Karpas-422 (cell line): ENCODE data around the gene SCUBE1. TPM values are rescaled to one million over a fixed set of nuclear protein-coding genes. Genes with fewer than 3 reads are reported as not detected.

Source experiments
- DNase-seq: peaks from one replicate; pipeline ENCODE4 v3.0.0-alpha.2; 2015
- H2AFZ ChIP-seq: fragments of 200-600 bp; sonication (generic); 2 replicates; pipeline ENCODE4 v1.6.1; 2014; ENCODE audit warnings: antibody characterized with exemption, low read length, mixed read lengths
- H3K27ac ChIP-seq: fragments of 200-600 bp; sonication (generic); 2 replicates; pipeline ENCODE4 v1.5.1; 2014; ENCODE audit warnings: mild to moderate bottlenecking, low read length, moderate library complexity
- H3K27me3 ChIP-seq: fragments of 200-600 bp; sonication (generic); 2 replicates; pipeline ENCODE4 v1.6.1; 2014; ENCODE audit warnings: low read length, mixed read lengths
- H3K36me3 ChIP-seq: fragments of 200-600 bp; sonication (generic); 2 replicates; pipeline ENCODE4 v1.6.1; 2014; ENCODE audit warnings: low read length, mixed read lengths; ENCODE audit not compliant: insufficient read depth
- H3K4me1 ChIP-seq: fragments of 200-600 bp; sonication (generic); 2 replicates; pipeline ENCODE4 v1.6.1; 2014; ENCODE audit warnings: mild to moderate bottlenecking, low read length, mixed read lengths
- H3K4me2 ChIP-seq: fragments of 200-600 bp; sonication (generic); 2 replicates; pipeline ENCODE4 v1.6.1; 2014; ENCODE audit warnings: low read length, low read depth, mild to moderate bottlenecking; ENCODE audit not compliant: poor library complexity, severe bottlenecking
- H3K4me3 ChIP-seq: fragments of 200-600 bp; sonication (generic); 2 replicates; pipeline ENCODE4 v1.5.1; 2014; ENCODE audit warnings: mild to moderate bottlenecking, antibody characterized with exemption, low read length, mixed read lengths
- H3K79me2 ChIP-seq: fragments of 200-600 bp; sonication (generic); 2 replicates; pipeline ENCODE4 v1.6.1; 2014; ENCODE audit warnings: mild to moderate bottlenecking, low read length, mixed read lengths
- H3K9ac ChIP-seq: fragments of 200-600 bp; sonication (generic); 2 replicates; pipeline ENCODE4 v1.6.0; 2014; ENCODE audit warnings: low read length
- H3K9me2 ChIP-seq: fragments of 200-600 bp; sonication (generic), shearing (Covaris generic); replicated peaks from 2 replicates; pipeline ENCODE4 v1.6.0; 2014; ENCODE audit warnings: mild to moderate bottlenecking, low read length, moderate library complexity; ENCODE audit not compliant: insufficient read depth
- H3K9me3 ChIP-seq: fragments of 300-700, 200-600 bp; sonication (generic); 2 replicates; pipeline ENCODE4 v1.6.1; 2014; ENCODE audit warnings: low read length, mixed read lengths
- H4K20me1 ChIP-seq: fragments of 200-600 bp; sonication (generic); 2 replicates; pipeline ENCODE4 v1.6.1; 2014; ENCODE audit warnings: mild to moderate bottlenecking, antibody characterized with exemption, low read length, low read depth; ENCODE audit not compliant: insufficient read depth
- total RNA-seq: library from RNA; depleted of rRNA; stranded (reverse); fragments of >200 nt; shearing (Covaris generic); gene quantifications from 2 replicates; pipeline ENCODE4 v1.2.3, GENCODE V29; 2014; ENCODE audit warnings: low replicate concordance

SCUBE1 gene
- total RNA-seq, 1 experiment from 2014 or later: not detected

DNA sequence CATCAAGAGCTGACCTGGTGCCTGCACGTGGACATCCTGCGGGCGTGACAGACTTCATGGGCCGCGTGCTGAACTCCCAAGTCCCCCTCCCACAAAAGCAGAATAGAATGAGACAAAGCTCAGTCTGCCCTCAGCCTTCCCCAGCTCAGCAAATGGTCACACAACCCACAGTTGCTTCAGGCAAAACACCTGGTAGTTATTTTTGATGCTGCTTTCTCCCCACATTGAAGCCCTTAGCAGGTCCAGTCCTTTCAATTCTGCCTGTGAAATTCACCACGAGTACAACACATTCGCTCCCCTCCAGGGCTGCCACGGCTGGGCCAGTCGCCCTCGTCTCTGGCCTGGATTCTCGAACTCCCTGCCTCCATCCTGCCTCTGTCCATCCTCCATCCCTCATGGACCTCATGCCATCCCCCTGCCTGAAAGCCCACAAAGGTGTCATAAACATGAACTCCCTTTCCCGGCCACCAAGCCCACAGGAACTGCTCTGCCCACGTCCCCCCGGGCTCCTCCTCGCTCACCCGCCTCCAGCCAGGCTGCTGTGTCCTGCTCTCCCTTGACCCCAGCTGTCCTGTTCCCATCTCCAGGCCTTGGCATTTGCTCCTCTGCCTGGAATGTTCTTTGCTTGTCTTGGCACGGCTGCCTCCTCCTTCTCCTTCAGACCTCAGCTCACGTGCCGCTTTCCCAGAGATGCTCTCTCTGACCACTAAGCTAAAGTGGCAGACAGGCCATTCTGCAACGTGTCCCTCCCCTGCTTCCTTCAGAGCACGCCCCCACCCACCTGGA, 42.1 kb downstream of the SCUBE1 start:
- H3K4me1 ChIP-seq: no peaks in the 10 kb centered on the region
- no peaks in the 10 kb centered on the region for H3K9me2 ChIP-seq

DNA sequence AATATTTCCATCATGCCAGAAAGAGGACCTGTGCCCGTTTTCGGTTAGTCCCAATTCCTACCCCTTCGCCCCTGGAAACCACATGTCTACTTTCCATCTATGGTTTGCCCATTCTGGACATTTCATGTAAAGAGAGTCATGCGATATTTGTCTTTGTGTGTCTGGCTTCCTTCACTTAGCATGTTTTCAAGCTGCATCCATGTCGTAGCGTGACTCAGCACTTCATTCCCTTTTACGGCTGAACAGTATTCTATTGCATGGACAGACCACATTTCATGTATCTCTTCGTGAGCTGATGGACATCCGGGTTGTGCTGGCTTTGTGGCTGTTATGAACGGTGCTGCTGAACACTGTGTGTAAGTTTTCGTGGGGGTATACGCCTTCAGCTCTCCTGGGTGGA, 43.4 kb downstream of the SCUBE1 start:
- Histone ChIP-seq H3K27ac (no peak overlapping the region), H4K20me1 (no peaks in the 10 kb centered on the region), H3K9me2 (no peaks in the 10 kb centered on the region), H2AFZ (no peak overlapping the region), H3K9ac (no peak overlapping the region), H3K4me1 (no peaks in the 10 kb centered on the region), H3K27me3 (no peaks in the 10 kb centered on the region), H3K4me2 (no peak overlapping the region), H3K4me3 (no peak overlapping the region), H3K9me3 (no peaks in the 10 kb centered on the region), H3K36me3 (no peaks in the 10 kb centered on the region), H3K79me2 (no peaks in the 10 kb centered on the region)
- DNase-seq: no peak

More for the DNA sequence above, 42.1 kb downstream of the SCUBE1 start:
- Histone ChIP-seq H4K20me1 (no peaks in the 10 kb centered on the region), H3K4me3 (no peak overlapping the region), H3K4me2 (no peak overlapping the region), H3K9me3 (no peaks in the 10 kb centered on the region), H3K36me3 (no peaks in the 10 kb centered on the region), H3K9ac (no peak overlapping the region), H3K27me3 (no peaks in the 10 kb centered on the region), H2AFZ (no peak overlapping the region), H3K27ac (no peak overlapping the region), H3K79me2 (no peaks in the 10 kb centered on the region)
- no peak for DNase-seq

DNA sequence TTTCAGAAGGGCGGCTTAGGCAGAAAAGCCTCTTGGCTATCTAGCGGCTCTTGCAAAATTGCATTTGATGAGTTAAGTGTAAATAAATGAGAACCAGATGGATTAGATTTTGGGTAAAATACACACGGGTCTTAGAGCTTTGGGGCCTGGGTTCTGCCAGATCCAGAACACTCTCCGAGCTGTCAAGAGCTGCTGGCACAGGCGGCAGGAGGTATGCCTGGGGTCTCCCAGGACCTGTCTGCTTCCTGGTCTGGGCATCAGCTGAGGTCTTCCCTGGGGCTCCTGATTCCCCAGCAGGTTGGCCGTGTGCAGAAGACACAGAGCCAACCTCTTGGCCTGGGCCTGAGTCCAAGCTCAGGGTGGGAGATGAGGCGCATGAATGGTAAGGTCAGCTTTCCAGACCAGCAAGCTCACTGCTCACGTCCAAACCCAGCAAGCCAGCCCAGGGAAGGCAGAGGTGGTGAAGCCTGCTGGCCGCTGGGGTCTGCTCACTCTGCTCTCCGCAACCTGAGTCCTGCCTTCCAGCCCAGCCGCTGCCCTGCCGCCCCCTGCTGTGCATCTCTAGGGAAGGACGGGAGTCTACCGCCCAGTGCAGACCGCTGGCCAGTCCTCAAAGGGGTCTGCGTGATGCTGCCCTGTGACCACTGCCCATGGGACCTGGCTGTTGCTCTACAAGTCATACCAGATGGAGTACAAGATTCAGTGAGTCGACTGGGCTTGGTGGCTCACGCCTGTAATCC, 44.9 kb downstream of the SCUBE1 start:
- no peak for DNase-seq
- no peaks in the 10 kb centered on the region for H4K20me1 ChIP-seq
- no peak overlapping the region for H3K4me2 ChIP-seq
- H2AFZ ChIP-seq: no peak overlapping the region
- no peaks in the 10 kb centered on the region for H3K9me3 ChIP-seq
- H3K79me2 ChIP-seq: no peaks in the 10 kb centered on the region
- H3K9me2 ChIP-seq: no peaks in the 10 kb centered on the region
- H3K27me3 ChIP-seq: no peaks in the 10 kb centered on the region
- H3K4me3 ChIP-seq: no peak overlapping the region
- H3K27ac ChIP-seq: no peak overlapping the region
- no peak overlapping the region for H3K9ac ChIP-seq
- no peaks in the 10 kb centered on the region for H3K36me3 ChIP-seq
- H3K4me1 ChIP-seq: no peaks in the 10 kb centered on the region

DNA sequence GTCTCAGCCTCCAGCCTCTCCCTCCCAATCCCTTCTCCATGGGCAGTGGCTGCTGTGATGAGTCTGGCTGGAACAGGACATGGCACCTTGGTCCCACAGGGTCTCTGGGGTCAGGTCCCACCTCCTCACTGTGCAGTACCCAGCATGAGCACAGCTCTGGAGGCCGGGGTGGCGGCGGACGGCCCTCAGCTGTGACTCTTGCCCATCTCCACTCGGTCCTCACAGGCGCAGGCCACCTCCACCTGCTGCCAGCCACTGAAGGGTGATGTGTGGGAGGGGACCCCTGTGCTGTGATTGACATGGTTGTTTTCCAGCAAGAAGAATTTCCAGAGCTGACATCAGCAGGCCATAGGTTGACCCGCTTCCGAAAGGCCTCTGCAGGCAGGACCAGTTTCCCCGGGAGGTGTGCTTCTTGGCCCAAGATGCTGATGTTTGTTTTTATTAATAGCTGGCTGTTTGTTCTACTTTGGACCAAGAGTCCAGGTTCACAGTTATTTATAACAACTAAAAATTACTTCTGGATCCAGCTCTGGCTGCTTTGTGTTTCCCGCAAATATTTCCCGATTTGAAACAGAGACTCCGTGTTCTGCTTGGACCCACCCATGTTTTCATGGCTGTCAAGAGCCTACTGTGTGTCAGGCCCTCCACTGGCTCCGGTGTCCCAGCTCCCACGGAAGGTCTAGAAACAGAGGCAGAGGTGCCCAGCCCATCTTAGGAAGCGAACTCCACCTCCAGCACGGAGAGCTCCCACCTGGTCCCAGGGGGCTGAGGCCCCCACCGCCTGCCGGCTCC, 45.7 kb downstream of the SCUBE1 start:
- Histone ChIP-seq H3K9me2 (no peaks in the 10 kb centered on the region), H3K79me2 (no peaks in the 10 kb centered on the region), H3K27ac (no peak overlapping the region), H3K9me3 (no peaks in the 10 kb centered on the region), H3K4me1 (no peaks in the 10 kb centered on the region), H4K20me1 (no peaks in the 10 kb centered on the region), H3K9ac (no peak overlapping the region), H2AFZ (no peak overlapping the region), H3K36me3 (no peaks in the 10 kb centered on the region), H3K4me2 (no peak overlapping the region), H3K4me3 (no peak overlapping the region), H3K27me3 (no peaks in the 10 kb centered on the region)
- no peak for DNase-seq

DNA sequence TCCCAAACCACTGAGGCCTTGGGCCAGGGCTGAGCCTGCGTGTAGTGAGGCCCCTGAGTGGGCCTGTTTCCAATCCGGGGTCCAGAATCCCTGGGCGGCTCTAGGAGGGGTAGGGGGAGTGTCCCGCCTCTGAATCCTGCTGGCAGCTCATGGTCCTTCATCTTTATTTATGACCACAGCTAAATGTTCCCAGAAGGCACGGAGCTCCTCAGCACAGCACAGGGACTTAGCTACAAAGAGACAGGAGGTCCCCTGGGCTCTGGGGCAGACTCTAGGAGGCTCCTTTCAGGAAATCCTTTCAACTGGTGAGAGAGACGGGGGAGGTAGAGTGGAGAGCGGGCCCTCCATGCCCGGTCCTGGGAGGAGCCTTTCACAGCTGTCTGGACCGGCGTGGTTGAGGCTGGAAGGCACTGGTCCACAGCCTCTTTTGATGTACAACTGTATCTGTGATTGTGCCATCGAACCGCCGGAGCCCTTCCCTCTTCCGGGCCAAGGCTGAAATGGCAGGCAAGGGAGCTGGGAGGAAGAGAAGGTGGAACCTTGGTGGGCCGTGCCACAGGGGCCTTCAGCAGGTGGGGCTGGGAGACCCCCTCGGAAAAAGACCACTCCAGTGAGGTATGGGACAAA, 46.8 kb downstream of the SCUBE1 start:
- Histone ChIP-seq H3K9me3 (no peaks in the 10 kb centered on the region), H3K36me3 (no peaks in the 10 kb centered on the region), H3K4me2 (no peak overlapping the region), H3K4me1 (peaks cover 2% of the 10 kb centered on the region; the same call in 1 of the 2 replicates), H3K9ac (no peak overlapping the region), H3K79me2 (no peaks in the 10 kb centered on the region), H3K27ac (no peak overlapping the region), H4K20me1 (no peaks in the 10 kb centered on the region), H2AFZ (no peak overlapping the region), H3K9me2 (no peaks in the 10 kb centered on the region), H3K4me3 (no peak overlapping the region), H3K27me3 (no peaks in the 10 kb centered on the region)
- no peak for DNase-seq

DNA sequence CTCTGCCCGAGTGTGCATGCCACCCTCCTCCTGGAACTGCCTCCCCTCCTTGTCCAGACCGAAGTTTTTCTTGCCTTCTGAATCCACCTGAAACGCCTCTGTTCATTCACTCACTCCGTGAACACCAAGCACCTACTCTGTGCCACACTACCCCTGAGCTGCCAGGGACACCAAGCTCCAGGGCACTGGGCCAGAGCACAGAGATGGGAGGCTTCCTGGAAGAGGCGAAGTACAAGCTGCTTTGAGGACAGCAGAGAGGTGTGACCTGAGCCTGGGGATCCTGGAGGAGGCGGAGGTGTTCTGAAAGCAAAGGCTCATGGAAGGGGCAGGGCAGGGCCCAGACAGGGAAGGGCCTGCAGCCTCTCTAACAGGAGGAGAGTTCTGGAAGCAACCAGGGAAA, 47.5 kb downstream of the SCUBE1 start:
- H3K4me3 ChIP-seq: no peak overlapping the region
- H3K9me2 ChIP-seq: no peaks in the 10 kb centered on the region
- DNase-seq: no peak

DNA sequence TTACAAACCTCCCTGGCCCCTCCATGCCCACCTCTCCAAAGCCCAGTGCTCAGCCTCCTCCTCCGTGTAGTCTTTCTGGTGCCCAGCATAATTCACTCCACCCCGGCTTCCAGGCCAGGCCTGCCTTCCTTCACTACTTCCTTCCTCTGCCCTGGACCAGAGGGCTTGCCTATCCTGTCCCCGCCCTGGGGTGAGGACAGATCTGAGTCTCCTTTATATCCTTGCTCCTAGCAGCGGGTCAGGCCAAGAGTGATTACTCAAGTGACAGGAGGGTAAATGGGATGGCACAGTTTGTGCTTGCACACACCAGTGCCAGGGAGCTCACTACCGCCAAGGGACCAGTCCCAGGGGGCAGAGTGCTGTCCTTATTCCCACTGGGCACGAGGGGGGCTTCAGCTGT, 48.0 kb downstream of the SCUBE1 start:
- H3K9ac ChIP-seq: no peak overlapping the region
- H4K20me1 ChIP-seq: no peaks in the 10 kb centered on the region
- DNase-seq: no peak
- H3K4me3 ChIP-seq: no peak overlapping the region
- peaks cover 2% of the 10 kb centered on the region; the same call in 1 of the 2 replicates for H3K4me1 ChIP-seq
- H3K4me2 ChIP-seq: no peak overlapping the region
- no peaks in the 10 kb centered on the region for H3K9me3 ChIP-seq
- no peaks in the 10 kb centered on the region for H3K9me2 ChIP-seq
- no peaks in the 10 kb centered on the region for H3K36me3 ChIP-seq
- H3K27ac ChIP-seq: no peak overlapping the region
- no peak overlapping the region for H2AFZ ChIP-seq
- no peaks in the 10 kb centered on the region for H3K27me3 ChIP-seq
- no peaks in the 10 kb centered on the region for H3K79me2 ChIP-seq

More for the DNA sequence above, 47.5 kb downstream of the SCUBE1 start:
- Histone ChIP-seq H3K36me3 (no peaks in the 10 kb centered on the region), H3K79me2 (no peaks in the 10 kb centered on the region), H3K4me2 (no peak overlapping the region), H3K27me3 (no peaks in the 10 kb centered on the region), H3K9ac (no peak overlapping the region), H4K20me1 (no peaks in the 10 kb centered on the region), H3K4me1 (peaks cover 2% of the 10 kb centered on the region; the same call in 1 of the 2 replicates), H3K9me3 (no peaks in the 10 kb centered on the region), H3K27ac (no peak overlapping the region), H2AFZ (no peak overlapping the region)
